ENCODE data around the gene RGP1.
A peak's percentile ranks its signal among the peaks of the same experiment; 100 is the strongest.

Gene RGP1

DNA sequence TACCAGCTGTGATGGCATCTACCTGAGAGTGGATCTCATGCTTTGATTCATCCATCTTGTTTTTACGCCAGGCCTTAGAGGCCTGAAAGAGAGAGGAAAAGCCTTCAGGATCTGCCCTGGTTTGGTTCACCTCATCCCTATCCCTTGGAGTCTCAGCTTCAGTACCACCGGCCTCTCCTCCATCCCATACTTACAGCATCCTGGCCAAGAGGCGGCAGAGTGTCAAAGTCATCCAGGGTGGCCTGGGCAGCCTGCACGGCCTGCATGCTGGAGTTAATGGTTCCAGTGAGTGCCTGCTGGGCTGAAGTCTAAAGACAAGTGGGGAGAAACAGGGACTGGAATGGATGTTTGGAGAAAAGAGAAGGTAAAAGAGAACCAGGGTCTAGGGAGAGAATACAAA lies 29.5 kb upstream of the RGP1 start:
- TF ChIP-seq, protein P1, sequence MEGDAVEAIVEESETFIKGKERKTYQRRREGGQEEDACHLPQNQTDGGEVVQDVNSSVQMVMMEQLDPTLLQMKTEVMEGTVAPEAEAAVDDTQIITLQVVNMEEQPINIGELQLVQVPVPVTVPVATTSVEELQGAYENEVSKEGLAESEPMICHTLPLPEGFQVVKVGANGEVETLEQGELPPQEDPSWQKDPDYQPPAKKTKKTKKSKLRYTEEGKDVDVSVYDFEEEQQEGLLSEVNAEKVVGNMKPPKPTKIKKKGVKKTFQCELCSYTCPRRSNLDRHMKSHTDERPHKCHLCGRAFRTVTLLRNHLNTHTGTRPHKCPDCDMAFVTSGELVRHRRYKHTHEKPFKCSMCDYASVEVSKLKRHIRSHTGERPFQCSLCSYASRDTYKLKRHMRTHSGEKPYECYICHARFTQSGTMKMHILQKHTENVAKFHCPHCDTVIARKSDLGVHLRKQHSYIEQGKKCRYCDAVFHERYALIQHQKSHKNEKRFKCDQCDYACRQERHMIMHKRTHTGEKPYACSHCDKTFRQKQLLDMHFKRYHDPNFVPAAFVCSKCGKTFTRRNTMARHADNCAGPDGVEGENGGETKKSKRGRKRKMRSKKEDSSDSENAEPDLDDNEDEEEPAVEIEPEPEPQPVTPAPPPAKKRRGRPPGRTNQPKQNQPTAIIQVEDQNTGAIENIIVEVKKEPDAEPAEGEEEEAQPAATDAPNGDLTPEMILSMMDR (IDR thresholded peaks at IDR 0.05; ENCODE audit: borderline replicate concordance, insufficient read depth, low read depth, low read length): no peak
- H3K4me3 ChIP-seq (ENCODE audit: low read depth, low read length): no peak overlapping the region

DNA sequence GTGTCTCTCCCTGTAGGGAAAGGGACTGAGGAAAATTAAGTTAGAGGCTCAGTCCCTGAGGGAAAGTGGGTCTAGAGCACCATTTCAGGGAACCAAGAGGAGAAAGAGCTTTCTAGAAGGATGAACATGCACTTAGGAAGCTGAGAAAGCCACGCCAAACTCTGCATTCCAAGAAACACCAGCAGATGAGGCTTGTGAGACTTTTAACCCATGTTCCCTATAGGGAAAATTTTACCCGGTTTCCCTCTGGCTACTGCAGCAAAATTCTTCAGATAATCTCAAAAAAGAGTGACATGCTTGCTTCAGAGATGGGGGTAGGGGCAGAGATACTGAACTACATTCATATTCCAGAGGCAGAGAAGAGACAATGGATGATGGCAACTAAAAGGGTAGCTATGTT lies 25.7 kb upstream of the RGP1 start:
- H3K4me3 ChIP-seq (ENCODE audit: low read depth, low read length): no peak overlapping the region
- TF ChIP-seq, protein P1 (IDR thresholded peaks at IDR 0.05; ENCODE audit: borderline replicate concordance, insufficient read depth, low read depth, low read length): no peak

GRCh38 chr9:35723908-35724307 lies 25.2 kb upstream of the RGP1 start:
- no peak overlapping the region for H3K4me3 ChIP-seq (ENCODE audit: low read depth, low read length)
- TF ChIP-seq, protein P1 (IDR thresholded peaks at IDR 0.05; ENCODE audit: borderline replicate concordance, insufficient read depth, low read depth, low read length): no peak

DNA sequence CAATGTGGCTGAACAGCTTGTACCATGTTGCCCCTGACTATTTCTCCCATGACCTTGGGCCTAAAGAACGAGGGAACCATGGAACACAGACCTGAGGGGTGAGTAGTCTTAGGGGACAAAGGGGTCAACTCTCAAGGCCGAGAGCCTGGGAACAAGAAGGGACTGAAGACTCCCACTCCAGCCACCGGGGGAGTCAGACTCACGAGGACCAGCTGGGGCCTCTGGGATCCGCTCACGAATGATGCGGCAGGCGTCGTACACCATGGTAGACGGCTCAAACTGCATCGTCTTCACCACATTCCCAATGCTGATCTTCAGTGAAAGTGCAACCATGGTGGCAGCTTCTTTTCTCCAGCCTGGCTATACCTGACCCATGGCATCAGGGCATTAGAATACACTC lies 23.7 kb upstream of the RGP1 start:
- TF ChIP-seq, protein P1 (IDR thresholded peaks at IDR 0.05; ENCODE audit: borderline replicate concordance, insufficient read depth, low read depth, low read length): 0 out of 2 replicates have a peak, but pooled peaks have one; percentile 3
- no peak overlapping the region for H3K4me3 ChIP-seq (ENCODE audit: low read depth, low read length)

GRCh38 chr9:35726931-35727330 lies 22.2 kb upstream of the RGP1 start:
- H3K4me3 ChIP-seq (ENCODE audit: low read depth, low read length): no peak overlapping the region
- TF ChIP-seq, protein P1 (IDR thresholded peaks at IDR 0.05; ENCODE audit: borderline replicate concordance, insufficient read depth, low read depth, low read length): peak; percentile 35; the same call in 1 of the 2 replicates

DNA sequence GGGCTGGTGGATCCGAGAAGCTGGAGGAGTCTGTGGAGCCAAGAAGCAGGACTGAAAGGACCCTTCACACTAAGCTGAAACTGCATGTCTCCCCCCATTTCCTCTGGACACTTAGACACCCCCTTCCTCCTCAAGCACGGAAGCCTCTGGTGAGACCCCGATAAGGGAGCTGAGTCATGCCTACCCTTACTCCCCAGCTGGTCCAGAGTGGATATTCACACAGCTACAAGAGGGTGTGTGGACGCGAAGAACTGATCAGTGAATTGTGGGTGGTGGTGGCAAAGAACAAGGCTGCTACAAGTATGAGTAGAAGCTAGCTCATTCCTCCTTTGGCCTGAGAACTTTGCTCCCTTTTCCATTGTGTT lies 21.4 kb upstream of the RGP1 start:
- TF ChIP-seq, protein P1 (IDR thresholded peaks at IDR 0.05; ENCODE audit: borderline replicate concordance, insufficient read depth, low read depth, low read length): no peak
- peak overlapping the region; percentile 35 for H3K4me3 ChIP-seq (ENCODE audit: low read depth, low read length)

DNA sequence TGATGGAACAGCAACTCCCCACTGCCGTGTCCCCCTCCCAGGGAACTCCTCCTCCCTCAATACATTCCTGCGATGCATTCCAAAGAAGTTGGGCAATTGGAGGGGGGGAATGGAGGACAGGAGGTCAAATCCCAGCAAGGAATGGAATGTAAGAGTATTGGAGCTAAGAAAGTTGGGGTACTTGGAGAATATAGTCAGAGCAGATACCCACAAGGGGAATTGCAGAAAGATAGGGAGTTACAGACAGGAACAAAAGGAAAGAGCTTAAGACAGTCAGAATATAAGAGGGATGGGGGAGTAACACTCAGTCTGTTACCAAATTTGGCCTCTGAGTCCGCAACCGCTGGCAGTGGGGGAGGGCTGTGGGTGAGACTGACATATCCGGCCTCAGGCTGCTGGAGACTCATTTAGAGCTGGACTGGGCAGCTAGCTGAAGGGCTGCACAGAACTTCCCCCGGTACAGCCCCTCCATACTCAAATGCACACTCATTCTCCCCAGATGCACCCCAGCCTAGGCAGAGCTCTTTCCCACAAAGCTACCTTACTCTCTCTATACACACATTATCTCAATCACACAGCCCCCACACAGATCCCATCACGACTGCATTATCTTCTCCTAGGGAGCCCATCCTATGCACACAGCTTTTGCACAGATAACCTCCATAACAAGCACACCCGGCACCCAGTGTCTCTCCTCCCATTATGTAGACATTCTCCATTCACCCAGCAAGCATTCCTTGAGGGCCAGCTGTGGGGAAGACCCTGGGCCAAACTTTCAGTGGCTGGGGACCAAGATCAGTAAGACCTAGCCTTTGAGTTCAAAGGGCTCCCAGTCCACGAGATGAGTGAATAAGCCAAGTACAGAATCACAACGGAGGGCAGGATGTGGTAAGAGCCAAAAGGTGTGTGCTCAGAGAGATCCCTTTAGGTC lies 20.8 kb upstream of the RGP1 start:
- H3K4me3 ChIP-seq (ENCODE audit: low read depth, low read length): peak overlapping the region; percentile 35

More for the DNA sequence above, 20.8 kb upstream of the RGP1 start:
- TF ChIP-seq, protein P1 (IDR thresholded peaks at IDR 0.05; ENCODE audit: borderline replicate concordance, insufficient read depth, low read depth, low read length): no peak

Measured in GM12875 (cell line).